ENCODE results near the gene MARCHF6.
"Not testable (repeated sequence)": the region's sequence is repeated elsewhere in the genome, so short reads cannot be mapped to it uniquely, and the experiment has no call there.

Gene MARCHF6

GRCh38 chr5:10353241-10354047 is at the start of gene MARCHF6:
TSS of gene MARCHF6 (plus strand) at chr5:10353695. CDS start at chr5:10353899, 204 bp downstream.
- DNase-seq: peak; percentile 93 to 98

GRCh38 chr5:10303699-10304170 is 49.8 kb upstream of the MARCHF6 start:
- no peak for DNase-seq

- no peak for DNase-seq
Observed at GRCh38 chr5:10304932-10305331, 48.6 kb upstream of the MARCHF6 start.

GRCh38 chr5:10306114-10306513 is 47.4 kb upstream of the MARCHF6 start:
- DNase-seq: no peak

GRCh38 chr5:10306806-10307205 is 46.7 kb upstream of the MARCHF6 start:
- peak; percentile 33 to 56 for DNase-seq

- DNase-seq: peak in 1 of 2 experiments; percentile 23
Observed at GRCh38 chr5:10307206-10308148, 46.0 kb upstream of the MARCHF6 start, which contains the start of gene CMBL. TSS of gene CMBL (minus strand) at chr5:10307902. CDS start at chr5:10290762, 17,140 bp downstream.

- no peak for DNase-seq
Observed at GRCh38 chr5:10308844-10309243, 44.7 kb upstream of the MARCHF6 start.

- DNase-seq: no peak
Observed at GRCh38 chr5:10310066-10310779, 43.3 kb upstream of the MARCHF6 start.

GRCh38 chr5:10310835-10311570 is 42.5 kb upstream of the MARCHF6 start:
- not testable (repeated sequence) for DNase-seq

GRCh38 chr5:10311595-10312425 is 41.7 kb upstream of the MARCHF6 start:
- DNase-seq: no peak

- no peak for DNase-seq
Observed at GRCh38 chr5:10315201-10315600, 38.3 kb upstream of the MARCHF6 start.

- no peak for DNase-seq
Observed at GRCh38 chr5:10315824-10316509, 37.5 kb upstream of the MARCHF6 start.

GRCh38 chr5:10317825-10318682 is 35.4 kb upstream of the MARCHF6 start:
- no peak for DNase-seq

- DNase-seq: no peak
Observed at GRCh38 chr5:10319202-10319851, 34.2 kb upstream of the MARCHF6 start.

GRCh38 chr5:10320793-10321192 is 32.7 kb upstream of the MARCHF6 start:
- no peak for DNase-seq

- no peak for DNase-seq
Observed at GRCh38 chr5:10321882-10322281, 31.6 kb upstream of the MARCHF6 start.

GRCh38 chr5:10323588-10324488 is 29.7 kb upstream of the MARCHF6 start:
- no peak for DNase-seq

Measured in NCI-H187 (cell line).